ENCODE results near the gene CIDEB. TPM values are rescaled to one million over a fixed set of nuclear protein-coding genes. Genes with fewer than 3 reads are reported as not detected.

Gene CIDEB
- total and polyA plus RNA-seq, 4 donors = 4.9 to 14.8 (median 7.1) TPM

DNA sequence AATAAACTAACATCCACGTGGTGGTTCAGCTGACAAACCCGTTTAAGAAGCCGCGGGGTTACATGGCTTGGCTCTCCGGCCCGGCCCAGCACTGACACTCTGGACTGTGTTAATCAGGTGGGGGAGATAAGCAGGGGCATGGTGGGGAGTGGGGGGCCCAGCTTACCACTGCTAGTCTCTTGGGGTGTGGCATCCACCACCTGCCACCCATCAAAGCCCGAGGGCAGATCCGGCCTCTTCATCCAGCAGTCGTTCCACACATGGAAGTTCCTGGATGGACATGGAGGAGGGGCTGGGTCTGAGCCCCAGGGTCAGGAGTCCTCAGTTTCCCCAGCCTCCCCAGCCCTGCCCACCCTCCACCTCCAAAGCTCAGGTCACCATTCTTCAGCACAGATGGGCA is 49.7 kb downstream of the CIDEB start:
- Histone ChIP-seq H3K27ac (ENCODE audit: low read depth, low read length) (no peak overlapping the region), H3K4me3 (ENCODE audit: low read depth, low read length) (no peak overlapping the region), H3K36me3 (ENCODE audit: control insufficient read depth, insufficient read depth, low read length) (peaks cover 66% of the 10 kb centered on the region), H3K9me3 (ENCODE audit: control insufficient read depth, insufficient read depth, low read length) (no peaks in the 10 kb centered on the region), H3K4me1 (ENCODE audit: control insufficient read depth, insufficient read depth, low read length) (no peaks in the 10 kb centered on the region), H3K27me3 (ENCODE audit: control insufficient read depth, insufficient read depth, low read length) (no peaks in the 10 kb centered on the region)
- no peak for DNase-seq (ENCODE audit: low read depth in 4 of 6, low spot score in 6 of 6)
- WGBS (ENCODE audit: insufficient coverage) = 100% methylated on average over 1 of the region's 9 CpGs

DNA sequence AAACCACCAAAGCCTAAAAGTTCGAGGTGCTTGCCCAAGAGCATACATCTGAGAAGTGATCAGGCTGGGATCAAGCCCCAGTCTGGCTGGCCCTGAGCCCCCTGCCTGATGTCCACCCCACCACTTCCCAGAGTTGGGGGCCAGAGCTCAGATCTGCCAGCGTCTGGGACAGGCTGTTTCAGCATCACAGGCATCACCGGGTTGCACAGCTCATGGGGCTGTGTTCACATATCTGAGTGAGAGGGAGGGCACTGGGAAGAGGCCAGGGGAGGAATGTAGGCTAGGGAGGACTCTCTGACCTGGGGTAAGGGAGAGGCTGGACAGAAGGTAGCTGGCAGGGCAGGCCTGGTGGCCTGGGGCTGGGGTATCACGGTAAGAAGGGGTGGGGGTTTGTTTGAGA is 50.8 kb downstream of the CIDEB start:
- no peak for DNase-seq (ENCODE audit: low read depth in 4 of 6, low spot score in 6 of 6)
- no peak overlapping the region for H3K27ac ChIP-seq (ENCODE audit: low read depth, low read length)
- WGBS (ENCODE audit: insufficient coverage) = 78% methylated on average over 4 of the region's 4 CpGs
- H3K4me3 ChIP-seq (ENCODE audit: low read depth, low read length) = no peak overlapping the region
- H3K9me3 ChIP-seq (ENCODE audit: control insufficient read depth, insufficient read depth, low read length) = no peaks in the 10 kb centered on the region
- H3K4me1 ChIP-seq (ENCODE audit: control insufficient read depth, insufficient read depth, low read length) = no peaks in the 10 kb centered on the region
- no peaks in the 10 kb centered on the region for H3K27me3 ChIP-seq (ENCODE audit: control insufficient read depth, insufficient read depth, low read length)
- peaks cover 64% of the 10 kb centered on the region for H3K36me3 ChIP-seq (ENCODE audit: control insufficient read depth, insufficient read depth, low read length)

DNA sequence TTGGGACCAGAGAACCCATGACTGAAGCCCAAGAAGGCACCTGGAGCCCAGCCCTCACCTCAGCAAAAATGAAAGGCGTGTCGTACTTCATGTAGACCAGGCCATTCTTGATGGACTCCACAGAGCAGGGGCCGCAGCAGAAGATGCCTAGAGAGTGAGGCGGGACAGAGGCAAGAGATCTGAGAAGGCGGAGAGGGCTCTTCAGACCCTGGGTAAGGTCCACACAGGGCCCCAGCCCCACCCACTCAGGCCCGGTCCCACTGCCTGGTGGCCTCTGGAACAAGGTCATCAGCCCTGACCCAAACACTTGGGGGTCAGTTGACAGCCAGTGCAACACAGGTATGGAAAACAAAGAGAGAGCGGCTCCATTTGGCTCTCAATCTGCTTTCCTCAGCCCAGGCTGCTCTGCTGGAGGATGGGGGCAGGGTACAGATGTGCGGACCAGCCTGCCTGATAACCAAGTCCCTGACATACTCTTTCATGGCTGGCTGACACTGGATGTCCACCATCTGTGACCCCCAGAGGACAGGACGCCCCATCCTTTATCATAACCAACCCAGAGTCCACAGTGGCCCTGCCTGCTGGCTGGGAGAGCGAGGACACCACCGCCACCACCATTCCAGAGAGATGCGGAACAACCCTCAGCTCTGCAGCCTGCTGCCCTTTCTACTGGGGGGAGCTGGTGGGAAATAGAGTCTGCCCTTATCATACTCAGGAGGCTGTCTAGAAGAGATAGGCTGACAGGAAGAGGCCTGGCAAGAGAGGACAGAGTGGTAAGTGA is 51.7 kb downstream of the CIDEB start:
- H3K9me3 ChIP-seq (ENCODE audit: control insufficient read depth, insufficient read depth, low read length) = no peaks in the 10 kb centered on the region
- no peaks in the 10 kb centered on the region for H3K27me3 ChIP-seq (ENCODE audit: control insufficient read depth, insufficient read depth, low read length)
- H3K27ac ChIP-seq (ENCODE audit: low read depth, low read length) = no peak overlapping the region
- DNase-seq (ENCODE audit: low read depth in 4 of 6, low spot score in 6 of 6) = no peak
- H3K36me3 ChIP-seq (ENCODE audit: control insufficient read depth, insufficient read depth, low read length) = peaks cover 59% of the 10 kb centered on the region
- H3K4me3 ChIP-seq (ENCODE audit: low read depth, low read length) = no peak overlapping the region
- no peaks in the 10 kb centered on the region for H3K4me1 ChIP-seq (ENCODE audit: control insufficient read depth, insufficient read depth, low read length)
- WGBS (ENCODE audit: insufficient coverage) = 84% methylated on average over 9 of the region's 12 CpGs

DNA sequence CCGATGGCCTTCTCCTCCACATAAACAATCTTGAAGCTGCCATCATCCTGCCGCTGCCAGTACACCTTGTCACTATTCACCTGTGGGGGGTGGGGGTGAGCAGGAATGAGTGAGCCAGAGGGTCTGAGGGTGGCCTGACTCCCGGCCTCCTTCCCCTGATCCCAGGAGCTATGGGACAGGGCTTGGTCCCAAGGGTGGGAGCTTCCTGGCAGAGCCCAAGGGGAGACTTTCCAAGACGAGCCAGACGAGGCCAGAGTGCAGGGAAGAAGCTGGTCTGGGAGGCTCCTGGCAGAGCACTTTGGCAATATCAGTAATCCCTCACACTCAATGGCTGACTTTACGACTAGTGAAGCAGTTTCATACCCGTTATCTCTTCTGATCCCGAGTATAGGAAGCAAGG is 52.3 kb downstream of the CIDEB start:
- no peaks in the 10 kb centered on the region for H3K4me1 ChIP-seq (ENCODE audit: control insufficient read depth, insufficient read depth, low read length)
- H3K9me3 ChIP-seq (ENCODE audit: control insufficient read depth, insufficient read depth, low read length) = no peaks in the 10 kb centered on the region
- no peak overlapping the region for H3K27ac ChIP-seq (ENCODE audit: low read depth, low read length)
- no peak overlapping the region for H3K4me3 ChIP-seq (ENCODE audit: low read depth, low read length)
- no peaks in the 10 kb centered on the region for H3K27me3 ChIP-seq (ENCODE audit: control insufficient read depth, insufficient read depth, low read length)
- 90% methylated on average over 6 of the region's 8 CpGs for WGBS (ENCODE audit: insufficient coverage)
- DNase-seq (ENCODE audit: low read depth in 4 of 6, low spot score in 6 of 6) = no peak
- peaks cover 54% of the 10 kb centered on the region for H3K36me3 ChIP-seq (ENCODE audit: control insufficient read depth, insufficient read depth, low read length)

Small RNA genes within 50 kb of the gene (small RNA-seq; reads per million reads assigned to genes)
- gene RF00026 (ENCODE audit: low replicate concordance) = not detected

Other genes starting within 250 kb of the CIDEB start
Only the 30 nearest of the 33 such genes appear.
- 10 to 100 TPM; 62.1 to 66.9 TPM for gene DCAF11, start 193.2 kb downstream of the CIDEB start, total RNA-seq
- gene DCAF11, start 193.2 kb downstream of the CIDEB start, polyA plus RNA-seq (ENCODE audit: insufficient read length in 2 of 2) = 10 to 100 TPM; 59.5 to 64.1 TPM
- gene NRL, start 193.0 kb downstream of the CIDEB start, total RNA-seq = 1 to 10 TPM; 1.8 to 2.4 TPM
- gene NRL, start 193.0 kb downstream of the CIDEB start, polyA plus RNA-seq (ENCODE audit: insufficient read length in 2 of 2) = 1 to 10 TPM; 3.5 to 4.8 TPM
- under 1 TPM in 1 of 2 donors, not detected in 1; 0.77 TPM for gene FITM1, start 177.3 kb downstream of the CIDEB start, total RNA-seq
- gene FITM1, start 177.3 kb downstream of the CIDEB start, polyA plus RNA-seq (ENCODE audit: insufficient read length in 2 of 2) = 1 to 10 TPM; 1.1 to 1.2 TPM
- gene PSME1, start 171.8 kb downstream of the CIDEB start, total RNA-seq = 100 to 1,000 TPM in 1 of 2 donors, 10 to 100 TPM in 1; 49.0 to 134 TPM
- gene PSME1, start 171.8 kb downstream of the CIDEB start, polyA plus RNA-seq (ENCODE audit: insufficient read length in 2 of 2) = 100 to 1,000 TPM in 1 of 2 donors, 10 to 100 TPM in 1; 96.2 to 103 TPM
- 10 to 100 TPM; 11.0 to 20.1 TPM for gene EMC9, start 166.4 kb downstream of the CIDEB start, total RNA-seq
- gene EMC9, start 166.4 kb downstream of the CIDEB start, polyA plus RNA-seq (ENCODE audit: insufficient read length in 2 of 2) = 10 to 100 TPM; 31.2 to 37.2 TPM
- gene PSME2, start 161.4 kb downstream of the CIDEB start, total RNA-seq = 100 to 1,000 TPM in 1 of 2 donors, 10 to 100 TPM in 1; 59.4 to 136 TPM
- 100 to 1,000 TPM; 112 to 115 TPM for gene PSME2, start 161.4 kb downstream of the CIDEB start, polyA plus RNA-seq (ENCODE audit: insufficient read length in 2 of 2)
- gene RNF31, start 160.5 kb downstream of the CIDEB start, total RNA-seq = 10 to 100 TPM; 17.8 to 47.3 TPM
- 10 to 100 TPM; 50.2 to 56.8 TPM for gene RNF31, start 160.5 kb downstream of the CIDEB start, polyA plus RNA-seq (ENCODE audit: insufficient read length in 2 of 2)
- 10 to 100 TPM; 50.0 to 81.4 TPM for gene IRF9, start 146.7 kb downstream of the CIDEB start, total RNA-seq
- 10 to 100 TPM; 68.6 to 74.0 TPM for gene IRF9, start 146.7 kb downstream of the CIDEB start, polyA plus RNA-seq (ENCODE audit: insufficient read length in 2 of 2)
- gene REC8, start 135.9 kb downstream of the CIDEB start, total RNA-seq = 10 to 100 TPM; 18.7 to 21.8 TPM
- gene REC8, start 135.9 kb downstream of the CIDEB start, polyA plus RNA-seq (ENCODE audit: insufficient read length in 2 of 2) = 100 to 1,000 TPM in 1 of 2 donors, 10 to 100 TPM in 1; 95.9 to 129 TPM
- 10 to 100 TPM in 1 of 2 donors, 1 to 10 TPM in 1; 9.2 to 28.2 TPM for gene IPO4, start 119.2 kb downstream of the CIDEB start, total RNA-seq
- 10 to 100 TPM; 19.4 to 22.7 TPM for gene IPO4, start 119.2 kb downstream of the CIDEB start, polyA plus RNA-seq (ENCODE audit: insufficient read length in 2 of 2)
- 10 to 100 TPM; 36.6 to 62.9 TPM for gene TM9SF1, start 112.5 kb downstream of the CIDEB start, total RNA-seq
- 10 to 100 TPM; 30.7 to 36.8 TPM for gene TM9SF1, start 112.5 kb downstream of the CIDEB start, polyA plus RNA-seq (ENCODE audit: insufficient read length in 2 of 2)
- not detected for gene TSSK4, start 102.3 kb downstream of the CIDEB start, total RNA-seq
- gene TSSK4, start 102.3 kb downstream of the CIDEB start, polyA plus RNA-seq (ENCODE audit: insufficient read length in 2 of 2) = 10 to 100 TPM in 1 of 2 donors, 1 to 10 TPM in 1; 7.4 to 15.2 TPM
- 10 to 100 TPM; 23.2 to 44.2 TPM for gene CHMP4A, start 94.5 kb downstream of the CIDEB start, total RNA-seq
- 10 to 100 TPM; 48.9 to 62.9 TPM for gene CHMP4A, start 94.5 kb downstream of the CIDEB start, polyA plus RNA-seq (ENCODE audit: insufficient read length in 2 of 2)
- 10 to 100 TPM; 22.1 to 46.2 TPM for gene MDP1, start 91.9 kb downstream of the CIDEB start, total RNA-seq
- gene MDP1, start 91.9 kb downstream of the CIDEB start, polyA plus RNA-seq (ENCODE audit: insufficient read length in 2 of 2) = 10 to 100 TPM; 19.5 to 21.3 TPM
- gene NEDD8, start 75.6 kb downstream of the CIDEB start, total RNA-seq = 100 to 1,000 TPM in 1 of 2 donors, 10 to 100 TPM in 1; 79.6 to 278 TPM
- 100 to 1,000 TPM; 229 to 250 TPM for gene NEDD8, start 75.6 kb downstream of the CIDEB start, polyA plus RNA-seq (ENCODE audit: insufficient read length in 2 of 2)
- gene GMPR2, start 75.0 kb downstream of the CIDEB start, total RNA-seq = 10 to 100 TPM; 57.5 to 77.4 TPM
- 10 to 100 TPM; 84.0 to 96.9 TPM for gene GMPR2, start 75.0 kb downstream of the CIDEB start, polyA plus RNA-seq (ENCODE audit: insufficient read length in 2 of 2)
- 10 to 100 TPM; 41.9 to 64.1 TPM for gene TINF2, start 65.4 kb downstream of the CIDEB start, total RNA-seq
- 10 to 100 TPM; 51.8 to 59.1 TPM for gene TINF2, start 65.4 kb downstream of the CIDEB start, polyA plus RNA-seq (ENCODE audit: insufficient read length in 2 of 2)
- gene TGM1, start 44.8 kb downstream of the CIDEB start, total RNA-seq = 1 to 10 TPM in 1 of 2 donors, under 1 TPM in 1; 0.99 to 6.2 TPM
- 1 to 10 TPM; 4.9 to 6.1 TPM for gene TGM1, start 44.8 kb downstream of the CIDEB start, polyA plus RNA-seq (ENCODE audit: insufficient read length in 2 of 2)
- gene RABGGTA, start 36.4 kb downstream of the CIDEB start, total RNA-seq = 10 to 100 TPM; 23.1 to 23.5 TPM
- 10 to 100 TPM; 31.8 to 42.9 TPM for gene RABGGTA, start 36.4 kb downstream of the CIDEB start, polyA plus RNA-seq (ENCODE audit: insufficient read length in 2 of 2)
- 10 to 100 TPM; 12.6 to 20.2 TPM for gene DHRS1, start 8.2 kb downstream of the CIDEB start, total RNA-seq
- 10 to 100 TPM; 31.1 to 47.5 TPM for gene DHRS1, start 8.2 kb downstream of the CIDEB start, polyA plus RNA-seq (ENCODE audit: insufficient read length in 2 of 2)
- 10 to 100 TPM; 18.7 to 21.5 TPM for gene NOP9, start 8.1 kb downstream of the CIDEB start, total RNA-seq
- gene NOP9, start 8.1 kb downstream of the CIDEB start, polyA plus RNA-seq (ENCODE audit: insufficient read length in 2 of 2) = 10 to 100 TPM; 25.7 to 27.7 TPM
- 1 to 10 TPM; 1.4 to 3.6 TPM for gene LTB4R2, start 2.2 kb upstream of the CIDEB start, total RNA-seq
- gene LTB4R2, start 2.2 kb upstream of the CIDEB start, polyA plus RNA-seq (ENCODE audit: insufficient read length in 2 of 2) = 1 to 10 TPM; 2.5 to 3.3 TPM
- 1 to 10 TPM; 2.7 to 2.8 TPM for gene LTB4R, start 3.5 kb upstream of the CIDEB start, total RNA-seq
- gene LTB4R, start 3.5 kb upstream of the CIDEB start, polyA plus RNA-seq (ENCODE audit: insufficient read length in 2 of 2) = 1 to 10 TPM; 3.8 to 6.2 TPM
- 1 to 10 TPM; 3.5 to 9.0 TPM for gene ADCY4, start 27.1 kb upstream of the CIDEB start, total RNA-seq
- 10 to 100 TPM; 11.9 to 16.0 TPM for gene ADCY4, start 27.1 kb upstream of the CIDEB start, polyA plus RNA-seq (ENCODE audit: insufficient read length in 2 of 2)
- 1 to 10 TPM; 1.4 to 3.1 TPM for gene RIPK3, start 32.0 kb upstream of the CIDEB start, total RNA-seq
- 1 to 10 TPM; 1.4 to 2.0 TPM for gene RIPK3, start 32.0 kb upstream of the CIDEB start, polyA plus RNA-seq (ENCODE audit: insufficient read length in 2 of 2)
- gene NFATC4, start 60.2 kb upstream of the CIDEB start, total RNA-seq = 10 to 100 TPM; 10.8 to 63.3 TPM
- 10 to 100 TPM; 23.6 to 42.0 TPM for gene NFATC4, start 60.2 kb upstream of the CIDEB start, polyA plus RNA-seq (ENCODE audit: insufficient read length in 2 of 2)
- 10 to 100 TPM; 14.8 to 37.4 TPM for gene NYNRIN, start 91.0 kb upstream of the CIDEB start, total RNA-seq
- gene NYNRIN, start 91.0 kb upstream of the CIDEB start, polyA plus RNA-seq (ENCODE audit: insufficient read length in 2 of 2) = 10 to 100 TPM; 25.3 to 35.0 TPM
- gene CBLN3, start 121.7 kb upstream of the CIDEB start, total RNA-seq = 1 to 10 TPM in 1 of 2 donors, under 1 TPM in 1; 0.59 to 2.4 TPM
- 1 to 10 TPM; 1.4 to 1.7 TPM for gene CBLN3, start 121.7 kb upstream of the CIDEB start, polyA plus RNA-seq (ENCODE audit: insufficient read length in 2 of 2)
- gene KHNYN, start 122.0 kb upstream of the CIDEB start, total RNA-seq = 10 to 100 TPM; 24.4 to 38.3 TPM
- 10 to 100 TPM; 19.4 to 21.7 TPM for gene KHNYN, start 122.0 kb upstream of the CIDEB start, polyA plus RNA-seq (ENCODE audit: insufficient read length in 2 of 2)
- 10 to 100 TPM; 18.5 to 34.4 TPM for gene SDR39U1, start 134.8 kb upstream of the CIDEB start, total RNA-seq
- gene SDR39U1, start 134.8 kb upstream of the CIDEB start, polyA plus RNA-seq (ENCODE audit: insufficient read length in 2 of 2) = 10 to 100 TPM; 88.7 to 96.8 TPM

Measured in spinal cord (tissue), 10 donors.